GM06990 (cell line): Measurements from ENCODE around the gene SKIDA1.

ENCODE experiments used
- DNase-seq: peaks from one replicate; pipeline ENCODE4 v3.0.0-alpha.2; 2011; ENCODE audit not compliant: insufficient read length; ENCODE audit errors: extremely low read depth
- H3K27me3 ChIP-seq: replicated peaks from 2 replicates; pipeline ENCODE4 v1.6.0; 2011; ENCODE audit warnings: low read length; ENCODE audit not compliant: control insufficient read depth, insufficient read depth
- H3K36me3 ChIP-seq: 2 replicates; pipeline ENCODE4 v1.5.1; 2011; ENCODE audit warnings: low read length; ENCODE audit not compliant: control insufficient read depth, insufficient read depth
- H3K4me3 ChIP-seq: replicated peaks from 2 replicates; pipeline ENCODE4 v1.5.1; 2011; ENCODE audit warnings: low read depth, mild to moderate bottlenecking, control low read depth, low read length
- CTCF ChIP-seq: IDR thresholded peaks from 2 replicates; pipeline ENCODE4 v1.5.1; 2011; ENCODE audit warnings: low read length, control low read depth, mild to moderate bottlenecking, inconsistent platforms; ENCODE audit not compliant: insufficient read depth, poor library complexity, severe bottlenecking

The SKIDA1 gene

GRCh38 chr10:21515361-21516241 is 9.9 kb downstream of the SKIDA1 start:
- DNase-seq: no peak
- Histone ChIP-seq H3K27me3 (no peaks in the 10 kb centered on the region; the same call in none of the 2 replicates), H3K36me3 (no peaks in the 10 kb centered on the region), H3K4me3 (no peak overlapping the region)
- TF ChIP-seq CTCF: no peak

- H3K4me3 ChIP-seq: no peak overlapping the region
- DNase-seq: no peak
- no peaks in the 10 kb centered on the region; the same call in none of the 2 replicates for H3K27me3 ChIP-seq
- TF ChIP-seq CTCF: no peak
- H3K36me3 ChIP-seq: no peaks in the 10 kb centered on the region
Observed at GRCh38 chr10:21514818-21515351, 10.6 kb downstream of the SKIDA1 start.

- Histone ChIP-seq H3K4me3 (no peak overlapping the region), H3K27me3 (no peaks in the 10 kb centered on the region; the same call in none of the 2 replicates), H3K36me3 (no peaks in the 10 kb centered on the region)
- no peak for DNase-seq
- TF ChIP-seq CTCF: no peak
Observed at GRCh38 chr10:21514129-21514817, 11.2 kb downstream of the SKIDA1 start.

GRCh38 chr10:21513405-21513788 is 12.1 kb downstream of the SKIDA1 start:
- TF ChIP-seq CTCF: no peak
- no peaks in the 10 kb centered on the region for H3K36me3 ChIP-seq
- no peak overlapping the region for H3K4me3 ChIP-seq
- DNase-seq: no peak
- no peaks in the 10 kb centered on the region; the same call in none of the 2 replicates for H3K27me3 ChIP-seq

GRCh38 chr10:21512573-21513404 is 12.7 kb downstream of the SKIDA1 start:
- Histone ChIP-seq H3K36me3 (no peaks in the 10 kb centered on the region), H3K4me3 (no peak overlapping the region), H3K27me3 (no peaks in the 10 kb centered on the region; the same call in none of the 2 replicates)
- no peak for TF ChIP-seq CTCF
- no peak for DNase-seq
